ENCODE measurements around the gene CCDC9.

DNA sequence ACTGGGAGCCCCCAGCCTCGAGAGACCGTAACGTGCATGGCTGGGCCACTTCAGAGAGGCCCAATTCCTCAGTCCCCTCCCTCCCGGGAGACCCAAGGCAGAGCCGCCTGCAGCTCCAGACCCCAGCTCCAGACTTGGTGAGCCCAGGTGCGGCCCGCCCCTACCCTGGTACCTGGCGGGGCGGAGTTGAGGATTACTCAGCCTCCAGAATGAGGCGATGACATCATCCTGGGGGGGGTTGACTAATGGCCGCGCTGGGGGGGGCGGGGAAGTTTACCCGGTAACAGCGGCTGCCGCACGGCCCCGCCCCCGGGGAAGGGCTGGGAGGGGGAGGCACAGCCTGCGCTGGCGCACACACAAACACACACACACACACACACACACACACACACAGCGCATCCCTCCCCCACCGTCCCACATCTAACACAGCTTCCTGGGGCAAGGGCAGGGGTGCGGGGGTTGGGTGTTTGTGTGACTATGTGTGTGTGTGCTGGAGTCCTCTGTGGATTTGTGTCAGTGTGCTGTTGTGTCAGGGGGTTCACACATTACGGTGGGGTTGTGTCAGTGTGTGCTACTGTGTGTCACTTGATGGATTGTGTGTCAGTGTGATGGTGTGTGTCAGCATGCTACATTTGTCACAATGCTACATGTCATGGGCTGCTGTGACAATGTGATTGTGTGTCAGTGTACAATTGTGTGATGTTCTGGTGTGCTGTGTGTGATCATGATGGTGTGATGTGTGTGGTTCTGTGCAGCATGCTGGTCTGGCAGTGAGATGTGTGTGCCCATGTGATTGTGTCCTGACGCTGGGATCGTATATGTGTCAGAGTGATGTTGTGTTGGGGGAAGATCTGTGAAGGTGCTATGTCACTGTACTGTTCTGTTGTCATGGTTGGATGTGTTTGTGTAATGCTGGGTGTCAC lies 15.1 kb upstream of the CCDC9 start:
- TF ChIP-seq, protein P1, sequence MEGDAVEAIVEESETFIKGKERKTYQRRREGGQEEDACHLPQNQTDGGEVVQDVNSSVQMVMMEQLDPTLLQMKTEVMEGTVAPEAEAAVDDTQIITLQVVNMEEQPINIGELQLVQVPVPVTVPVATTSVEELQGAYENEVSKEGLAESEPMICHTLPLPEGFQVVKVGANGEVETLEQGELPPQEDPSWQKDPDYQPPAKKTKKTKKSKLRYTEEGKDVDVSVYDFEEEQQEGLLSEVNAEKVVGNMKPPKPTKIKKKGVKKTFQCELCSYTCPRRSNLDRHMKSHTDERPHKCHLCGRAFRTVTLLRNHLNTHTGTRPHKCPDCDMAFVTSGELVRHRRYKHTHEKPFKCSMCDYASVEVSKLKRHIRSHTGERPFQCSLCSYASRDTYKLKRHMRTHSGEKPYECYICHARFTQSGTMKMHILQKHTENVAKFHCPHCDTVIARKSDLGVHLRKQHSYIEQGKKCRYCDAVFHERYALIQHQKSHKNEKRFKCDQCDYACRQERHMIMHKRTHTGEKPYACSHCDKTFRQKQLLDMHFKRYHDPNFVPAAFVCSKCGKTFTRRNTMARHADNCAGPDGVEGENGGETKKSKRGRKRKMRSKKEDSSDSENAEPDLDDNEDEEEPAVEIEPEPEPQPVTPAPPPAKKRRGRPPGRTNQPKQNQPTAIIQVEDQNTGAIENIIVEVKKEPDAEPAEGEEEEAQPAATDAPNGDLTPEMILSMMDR (conservative IDR thresholded peaks at IDR 0.05; ENCODE audit: low read depth, low read length): no peak
- no peak for TF ChIP-seq EZH2phosphoT487 (IDR thresholded peaks at IDR 0.05; ENCODE audit: borderline replicate concordance, low read length)
- no peak for TF ChIP-seq EZH2 (IDR thresholded peaks at IDR 0.05; ENCODE audit: low read length, unreplicated experiment)
